ENCODE measurements around the gene FAM107A.

The FAM107A gene

DNA sequence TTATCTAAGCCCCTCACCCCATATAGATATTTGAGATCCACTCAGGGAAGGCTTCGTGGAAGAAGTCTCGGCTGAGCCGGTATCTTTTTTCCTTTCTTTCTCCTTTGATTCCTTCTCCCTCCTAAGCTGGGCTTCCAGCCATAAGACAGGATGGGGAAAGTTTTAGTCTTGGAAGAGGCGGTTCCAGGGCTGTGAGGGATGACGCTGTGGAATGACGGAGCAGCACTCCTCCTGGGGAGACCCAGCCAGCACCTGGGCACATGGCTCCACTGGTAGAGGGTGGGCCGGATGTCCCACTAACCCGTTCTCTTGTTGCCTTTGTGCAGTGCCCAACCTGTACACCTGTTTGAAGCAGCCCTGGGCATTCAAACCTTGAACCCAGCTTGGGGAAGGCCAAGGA, 43.2 kb upstream of the FAM107A start:
- TF ChIP-seq, protein P1, sequence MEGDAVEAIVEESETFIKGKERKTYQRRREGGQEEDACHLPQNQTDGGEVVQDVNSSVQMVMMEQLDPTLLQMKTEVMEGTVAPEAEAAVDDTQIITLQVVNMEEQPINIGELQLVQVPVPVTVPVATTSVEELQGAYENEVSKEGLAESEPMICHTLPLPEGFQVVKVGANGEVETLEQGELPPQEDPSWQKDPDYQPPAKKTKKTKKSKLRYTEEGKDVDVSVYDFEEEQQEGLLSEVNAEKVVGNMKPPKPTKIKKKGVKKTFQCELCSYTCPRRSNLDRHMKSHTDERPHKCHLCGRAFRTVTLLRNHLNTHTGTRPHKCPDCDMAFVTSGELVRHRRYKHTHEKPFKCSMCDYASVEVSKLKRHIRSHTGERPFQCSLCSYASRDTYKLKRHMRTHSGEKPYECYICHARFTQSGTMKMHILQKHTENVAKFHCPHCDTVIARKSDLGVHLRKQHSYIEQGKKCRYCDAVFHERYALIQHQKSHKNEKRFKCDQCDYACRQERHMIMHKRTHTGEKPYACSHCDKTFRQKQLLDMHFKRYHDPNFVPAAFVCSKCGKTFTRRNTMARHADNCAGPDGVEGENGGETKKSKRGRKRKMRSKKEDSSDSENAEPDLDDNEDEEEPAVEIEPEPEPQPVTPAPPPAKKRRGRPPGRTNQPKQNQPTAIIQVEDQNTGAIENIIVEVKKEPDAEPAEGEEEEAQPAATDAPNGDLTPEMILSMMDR (IDR thresholded peaks at IDR 0.05; ENCODE audit: low read depth, low read length) = no peak
- TF ChIP-seq EZH2phosphoT487 (IDR thresholded peaks at IDR 0.05; ENCODE audit: low read depth) = no peak
- Histone ChIP-seq H3K9me3 (ENCODE audit: insufficient read depth, low read length) (no peaks in the 10 kb centered on the region), H3K36me3 (replicated peaks; ENCODE audit: low read depth, low read length) (no peaks in the 10 kb centered on the region), H3K4me2 (ENCODE audit: low read length) (no peak overlapping the region), H3K79me2 (ENCODE audit: low read length) (no peaks in the 10 kb centered on the region), H3K27me3 (ENCODE audit: low read depth, low read length) (no peaks in the 10 kb centered on the region), H3K4me1 (ENCODE audit: low read length) (no peaks in the 10 kb centered on the region), H2AFZ (ENCODE audit: low read depth, low read length) (no peak overlapping the region), H4K20me1 (ENCODE audit: insufficient read depth, low read length) (no peaks in the 10 kb centered on the region), H3K4me3 (ENCODE audit: low read length) (no peak overlapping the region), H3K9ac (ENCODE audit: low read length) (no peak overlapping the region), H3K27ac (ENCODE audit: low read length) (no peak overlapping the region)

DNA sequence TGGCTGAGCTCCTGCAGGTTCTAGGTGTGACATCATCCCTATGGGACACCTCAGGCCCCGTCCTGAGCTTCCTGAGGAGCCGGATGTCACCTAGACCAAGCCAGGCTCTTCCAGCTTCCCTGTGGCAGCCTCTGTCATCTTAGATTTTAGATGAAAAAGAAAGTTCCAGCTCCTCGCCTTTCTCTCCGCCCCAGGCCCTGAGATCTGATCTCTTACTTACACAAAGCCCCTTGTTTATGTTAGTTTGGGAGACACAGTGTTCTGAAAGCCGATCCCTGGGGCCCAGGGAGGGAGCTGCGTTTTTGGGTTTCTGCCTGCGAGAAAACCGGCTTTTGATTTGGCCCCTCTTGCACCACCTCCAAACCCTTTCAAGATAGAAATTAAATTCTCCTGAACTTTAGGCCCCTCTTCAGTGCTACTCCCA, 40.2 kb upstream of the FAM107A start:
- no peak for TF ChIP-seq EZH2phosphoT487 (IDR thresholded peaks at IDR 0.05; ENCODE audit: low read depth)
- TF ChIP-seq, protein P1 (IDR thresholded peaks at IDR 0.05; ENCODE audit: low read depth, low read length) = no peak
- Histone ChIP-seq H3K36me3 (replicated peaks; ENCODE audit: low read depth, low read length) (no peaks in the 10 kb centered on the region), H4K20me1 (ENCODE audit: insufficient read depth, low read length) (no peaks in the 10 kb centered on the region), H3K79me2 (ENCODE audit: low read length) (no peaks in the 10 kb centered on the region), H2AFZ (ENCODE audit: low read depth, low read length) (no peak overlapping the region), H3K4me1 (ENCODE audit: low read length) (no peaks in the 10 kb centered on the region), H3K27me3 (ENCODE audit: low read depth, low read length) (no peaks in the 10 kb centered on the region), H3K4me2 (ENCODE audit: low read length) (no peak overlapping the region), H3K27ac (ENCODE audit: low read length) (no peak overlapping the region), H3K9ac (ENCODE audit: low read length) (no peak overlapping the region), H3K9me3 (ENCODE audit: insufficient read depth, low read length) (no peaks in the 10 kb centered on the region), H3K4me3 (ENCODE audit: low read length) (no peak overlapping the region)

GRCh38 chr3:58613236-58614132, 36.3 kb upstream of the FAM107A start:
- peaks cover 9% of the 10 kb centered on the region for H3K4me1 ChIP-seq (ENCODE audit: low read length)

DNA sequence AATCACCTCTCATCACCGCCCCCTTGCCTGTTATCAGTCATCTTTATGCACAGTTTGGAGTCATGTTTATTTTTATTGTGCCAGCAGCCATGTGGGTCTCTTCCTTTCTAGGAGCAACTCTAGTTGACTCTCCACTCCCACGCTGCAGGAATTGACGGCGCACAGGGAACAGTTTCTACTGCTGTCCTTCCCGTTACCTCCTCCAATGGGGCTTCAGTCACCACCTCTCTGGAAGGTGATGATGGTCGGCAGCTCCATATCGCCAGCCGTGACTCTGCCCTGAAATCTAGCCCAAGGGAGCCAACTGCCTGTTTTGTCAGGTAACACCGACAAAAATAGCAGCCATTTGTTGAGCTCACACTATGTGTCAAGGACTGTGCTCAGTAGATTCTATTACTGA, 35.6 kb upstream of the FAM107A start:
- no peaks in the 10 kb centered on the region for H3K9me3 ChIP-seq (ENCODE audit: insufficient read depth, low read length)
- no peak overlapping the region for H3K27ac ChIP-seq (ENCODE audit: low read length)
- H4K20me1 ChIP-seq (ENCODE audit: insufficient read depth, low read length) = no peaks in the 10 kb centered on the region
- no peaks in the 10 kb centered on the region for H3K27me3 ChIP-seq (ENCODE audit: low read depth, low read length)
- no peaks in the 10 kb centered on the region for H3K36me3 ChIP-seq (replicated peaks; ENCODE audit: low read depth, low read length)
- no peak overlapping the region for H2AFZ ChIP-seq (ENCODE audit: low read depth, low read length)
- no peak for TF ChIP-seq EZH2phosphoT487 (IDR thresholded peaks at IDR 0.05; ENCODE audit: low read depth)
- TF ChIP-seq, protein P1 (IDR thresholded peaks at IDR 0.05; ENCODE audit: low read depth, low read length) = no peak
- H3K4me3 ChIP-seq (ENCODE audit: low read length) = no peak overlapping the region
- H3K4me1 ChIP-seq (ENCODE audit: low read length) = peaks cover 9% of the 10 kb centered on the region
- no peak overlapping the region for H3K4me2 ChIP-seq (ENCODE audit: low read length)
- no peaks in the 10 kb centered on the region for H3K79me2 ChIP-seq (ENCODE audit: low read length)
- H3K9ac ChIP-seq (ENCODE audit: low read length) = no peak overlapping the region

More at GRCh38 chr3:58613236-58614132, 36.3 kb upstream of the FAM107A start:
- Histone ChIP-seq H3K4me3 (ENCODE audit: low read length) (no peak overlapping the region), H3K9me3 (ENCODE audit: insufficient read depth, low read length) (no peaks in the 10 kb centered on the region), H3K4me2 (ENCODE audit: low read length) (no peak overlapping the region), H2AFZ (ENCODE audit: low read depth, low read length) (no peak overlapping the region), H4K20me1 (ENCODE audit: insufficient read depth, low read length) (no peaks in the 10 kb centered on the region), H3K27ac (ENCODE audit: low read length) (no peak overlapping the region), H3K27me3 (ENCODE audit: low read depth, low read length) (no peaks in the 10 kb centered on the region), H3K9ac (ENCODE audit: low read length) (no peak overlapping the region), H3K36me3 (replicated peaks; ENCODE audit: low read depth, low read length) (no peaks in the 10 kb centered on the region), H3K79me2 (ENCODE audit: low read length) (no peaks in the 10 kb centered on the region)
- no peak for TF ChIP-seq EZH2phosphoT487 (IDR thresholded peaks at IDR 0.05; ENCODE audit: low read depth)
- TF ChIP-seq, protein P1 (IDR thresholded peaks at IDR 0.05; ENCODE audit: low read depth, low read length) = no peak

Data from OCI-LY3 (cell line).